Lower leg skin (tissue), 3 donors: ENCODE results near the gene SLC15A3.

Source experiments
- POLR2A ChIP-seq, 2 donors: fragments of 450-650 bp; IDR thresholded peaks; one replicate each; pipeline ENCODE4 v1.6.1; 2016 to 2017; ENCODE audit warnings: antibody characterized with exemption in 2 of 2, mild to moderate bottlenecking in 1 of 2, moderate library complexity in 1 of 2
- TF ChIP-seq, protein P1 (sequence below), 3 donors: fragments of 450-650 bp; IDR thresholded peaks; one replicate each; pipeline ENCODE4 v1.5.1; 2016; ENCODE audit warnings: antibody characterized with exemption in 3 of 3, mild to moderate bottlenecking in 3 of 3, moderate library complexity in 2 of 3

DNA sequence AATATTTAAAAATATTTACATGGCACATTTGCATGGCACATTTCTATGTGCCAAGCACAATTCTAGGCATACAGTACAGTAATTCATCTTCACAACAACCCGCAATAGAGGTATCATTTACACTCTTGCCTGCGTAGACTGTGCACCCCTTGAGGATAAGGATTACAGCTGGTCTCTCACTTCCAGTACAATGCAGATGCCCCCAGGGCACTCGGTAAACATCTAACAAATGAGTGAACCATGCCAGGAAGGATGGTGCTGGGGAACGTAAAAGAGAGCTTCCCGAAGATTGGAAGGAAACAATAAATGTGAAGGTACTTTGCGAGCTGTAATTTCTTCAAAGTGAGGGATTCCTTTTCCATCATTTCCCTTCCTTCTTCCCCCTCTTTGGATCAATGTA is 46.9 kb downstream of the SLC15A3 start:
- TF ChIP-seq, protein P1, sequence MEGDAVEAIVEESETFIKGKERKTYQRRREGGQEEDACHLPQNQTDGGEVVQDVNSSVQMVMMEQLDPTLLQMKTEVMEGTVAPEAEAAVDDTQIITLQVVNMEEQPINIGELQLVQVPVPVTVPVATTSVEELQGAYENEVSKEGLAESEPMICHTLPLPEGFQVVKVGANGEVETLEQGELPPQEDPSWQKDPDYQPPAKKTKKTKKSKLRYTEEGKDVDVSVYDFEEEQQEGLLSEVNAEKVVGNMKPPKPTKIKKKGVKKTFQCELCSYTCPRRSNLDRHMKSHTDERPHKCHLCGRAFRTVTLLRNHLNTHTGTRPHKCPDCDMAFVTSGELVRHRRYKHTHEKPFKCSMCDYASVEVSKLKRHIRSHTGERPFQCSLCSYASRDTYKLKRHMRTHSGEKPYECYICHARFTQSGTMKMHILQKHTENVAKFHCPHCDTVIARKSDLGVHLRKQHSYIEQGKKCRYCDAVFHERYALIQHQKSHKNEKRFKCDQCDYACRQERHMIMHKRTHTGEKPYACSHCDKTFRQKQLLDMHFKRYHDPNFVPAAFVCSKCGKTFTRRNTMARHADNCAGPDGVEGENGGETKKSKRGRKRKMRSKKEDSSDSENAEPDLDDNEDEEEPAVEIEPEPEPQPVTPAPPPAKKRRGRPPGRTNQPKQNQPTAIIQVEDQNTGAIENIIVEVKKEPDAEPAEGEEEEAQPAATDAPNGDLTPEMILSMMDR (IDR thresholded peaks at IDR 0.05), result no peak
- TF ChIP-seq POLR2A (IDR thresholded peaks at IDR 0.05), result no peak
